ENCODE results near the gene COL25A1. TPM values are rescaled to one million over a fixed set of nuclear protein-coding genes. Genes with fewer than 3 reads are reported as not detected.

COL25A1 gene
- total RNA-seq, 1 experiment from 2014 or later = 8.8 TPM

DNA sequence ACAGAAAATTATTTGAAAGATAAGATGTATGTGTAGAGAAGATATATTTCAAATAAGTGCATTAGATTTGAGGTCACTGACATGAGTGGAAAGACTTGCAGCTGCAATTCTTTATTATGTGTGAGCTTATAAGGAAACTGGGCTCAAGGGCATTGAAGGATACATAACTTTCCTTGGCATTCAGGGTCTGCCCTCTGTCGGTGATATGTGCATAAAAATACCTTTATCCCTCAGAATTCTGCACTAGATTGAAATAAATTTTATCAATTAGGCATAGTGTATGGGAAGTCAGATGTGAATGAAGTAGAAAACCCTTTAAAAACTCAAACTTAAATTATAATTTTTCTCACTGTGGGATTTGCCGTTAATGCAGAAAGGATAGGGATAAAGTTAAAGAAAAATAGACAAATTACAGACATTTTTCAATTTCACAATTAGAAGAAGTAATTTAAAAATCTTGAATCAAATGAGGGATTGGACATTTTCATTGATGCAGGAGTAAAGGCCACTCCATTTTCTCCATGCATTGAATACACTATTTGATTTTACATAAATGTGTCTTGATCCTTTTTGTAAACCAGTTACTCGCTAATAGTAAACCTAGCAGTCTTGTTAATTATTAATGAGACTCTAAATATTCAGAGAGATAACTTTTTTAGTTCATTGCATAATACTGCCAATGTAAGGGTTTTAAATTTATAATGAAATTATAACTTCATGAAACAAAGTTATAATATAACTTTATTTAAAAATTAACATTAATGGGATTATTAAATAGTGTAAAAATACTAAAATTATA lies 518.6 kb downstream of the COL25A1 start:
- H3K36me3 ChIP-seq (ENCODE audit: insufficient read depth, low read length, poor library complexity, severe bottlenecking) = no peaks in the 10 kb centered on the region
- no peaks in the 10 kb centered on the region for H3K9me3 ChIP-seq (ENCODE audit: low read depth, low read length, poor library complexity, severe bottlenecking)
- intact Hi-C loops (cut with micrococcal nuclease; ENCODE audit: unreplicated experiment) = no loop called here
- TF ChIP-seq EZH2 (IDR thresholded peaks at IDR 0.05; ENCODE audit: borderline replicate concordance, low read depth, low read length, poor library complexity, severe bottlenecking) = no peak
- TF ChIP-seq, protein P1, sequence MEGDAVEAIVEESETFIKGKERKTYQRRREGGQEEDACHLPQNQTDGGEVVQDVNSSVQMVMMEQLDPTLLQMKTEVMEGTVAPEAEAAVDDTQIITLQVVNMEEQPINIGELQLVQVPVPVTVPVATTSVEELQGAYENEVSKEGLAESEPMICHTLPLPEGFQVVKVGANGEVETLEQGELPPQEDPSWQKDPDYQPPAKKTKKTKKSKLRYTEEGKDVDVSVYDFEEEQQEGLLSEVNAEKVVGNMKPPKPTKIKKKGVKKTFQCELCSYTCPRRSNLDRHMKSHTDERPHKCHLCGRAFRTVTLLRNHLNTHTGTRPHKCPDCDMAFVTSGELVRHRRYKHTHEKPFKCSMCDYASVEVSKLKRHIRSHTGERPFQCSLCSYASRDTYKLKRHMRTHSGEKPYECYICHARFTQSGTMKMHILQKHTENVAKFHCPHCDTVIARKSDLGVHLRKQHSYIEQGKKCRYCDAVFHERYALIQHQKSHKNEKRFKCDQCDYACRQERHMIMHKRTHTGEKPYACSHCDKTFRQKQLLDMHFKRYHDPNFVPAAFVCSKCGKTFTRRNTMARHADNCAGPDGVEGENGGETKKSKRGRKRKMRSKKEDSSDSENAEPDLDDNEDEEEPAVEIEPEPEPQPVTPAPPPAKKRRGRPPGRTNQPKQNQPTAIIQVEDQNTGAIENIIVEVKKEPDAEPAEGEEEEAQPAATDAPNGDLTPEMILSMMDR (conservative IDR thresholded peaks at IDR 0.05; ENCODE audit: low read depth, low read length) = peak; percentile 42; the same call in 1 of the 2 replicates
- no peak overlapping the region for H3K4me3 ChIP-seq (ENCODE audit: low read depth, low read length, poor library complexity, severe bottlenecking)
- POLR2A ChIA-PET (ENCODE audit: low non-redundant PET) = no interaction called here
- BruUV-seq (replicated peaks) = no TSS peak
- peak; percentile 37 for DNase-seq (ENCODE audit: low spot score)
- no peak overlapping the region for H3K27ac ChIP-seq (ENCODE audit: low read depth, low read length, poor library complexity, severe bottlenecking)
- H3K4me1 ChIP-seq (ENCODE audit: insufficient read depth, low read length, poor library complexity, severe bottlenecking) = no peaks in the 10 kb centered on the region
- CTCF ChIA-PET = no interaction called here
- no peaks in the 10 kb centered on the region for H3K27me3 ChIP-seq (replicated peaks; ENCODE audit: insufficient read depth, low read depth, low read length, poor library complexity)

DNA sequence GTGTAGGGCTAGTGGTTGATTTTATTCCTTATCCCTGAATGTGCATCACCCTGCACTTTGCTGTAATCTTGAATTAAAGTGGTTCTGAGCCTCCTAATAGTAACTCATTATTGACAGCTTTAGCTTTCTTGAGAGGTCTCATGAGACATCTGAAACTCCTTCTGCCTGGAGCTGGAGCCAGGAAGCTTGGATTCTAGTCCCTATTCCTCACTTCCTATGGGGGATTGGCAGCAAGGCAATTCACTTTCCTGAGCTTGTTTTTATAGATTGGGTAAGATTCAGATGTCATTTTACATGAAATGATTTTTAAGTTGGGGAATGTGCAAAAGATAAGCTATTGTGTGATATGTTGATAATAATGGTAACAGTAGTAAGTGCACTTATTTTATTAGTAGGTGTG lies 522.5 kb downstream of the COL25A1 start:
- CTCF ChIA-PET = no interaction called here
- POLR2A ChIA-PET (ENCODE audit: low non-redundant PET) = no interaction called here
- H3K36me3 ChIP-seq (ENCODE audit: insufficient read depth, low read length, poor library complexity, severe bottlenecking) = no peaks in the 10 kb centered on the region
- no peak overlapping the region for H3K27ac ChIP-seq (ENCODE audit: low read depth, low read length, poor library complexity, severe bottlenecking)
- no peak for TF ChIP-seq EZH2 (IDR thresholded peaks at IDR 0.05; ENCODE audit: borderline replicate concordance, low read depth, low read length, poor library complexity, severe bottlenecking)
- TF ChIP-seq, protein P1 (conservative IDR thresholded peaks at IDR 0.05; ENCODE audit: low read depth, low read length) = no peak
- no peaks in the 10 kb centered on the region for H3K4me1 ChIP-seq (ENCODE audit: insufficient read depth, low read length, poor library complexity, severe bottlenecking)
- no peak for DNase-seq (ENCODE audit: low spot score)
- BruUV-seq (replicated peaks) = no TSS peak
- H3K9me3 ChIP-seq (ENCODE audit: low read depth, low read length, poor library complexity, severe bottlenecking) = no peaks in the 10 kb centered on the region
- intact Hi-C loops (cut with micrococcal nuclease; ENCODE audit: unreplicated experiment) = no loop called here
- no peak overlapping the region for H3K4me3 ChIP-seq (ENCODE audit: low read depth, low read length, poor library complexity, severe bottlenecking)
- no peaks in the 10 kb centered on the region for H3K27me3 ChIP-seq (replicated peaks; ENCODE audit: insufficient read depth, low read depth, low read length, poor library complexity)

DNA sequence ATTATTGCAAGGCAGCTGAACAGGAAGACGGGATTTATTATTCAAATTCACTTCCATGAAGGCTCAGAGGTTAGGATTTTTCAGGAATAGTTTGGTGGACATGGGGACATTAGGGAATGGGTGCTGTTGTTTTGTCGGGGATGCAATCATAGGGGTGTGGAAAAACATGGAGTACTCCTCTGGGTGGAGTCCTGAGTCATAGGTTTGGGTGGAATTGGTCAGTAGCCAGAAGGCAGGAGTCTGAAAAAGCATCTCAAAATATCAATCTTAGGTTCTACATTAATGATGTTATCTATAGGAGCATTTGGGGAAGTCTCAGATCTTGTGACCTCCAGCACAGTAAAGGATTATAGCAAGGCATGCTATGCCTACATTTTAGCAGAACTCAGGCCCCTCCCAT lies 525.1 kb downstream of the COL25A1 start:
- ChIA-PET POLR2A (ENCODE audit: low non-redundant PET) (no interaction called here), CTCF (no interaction called here)
- Histone ChIP-seq H3K4me1 (ENCODE audit: insufficient read depth, low read length, poor library complexity, severe bottlenecking) (no peaks in the 10 kb centered on the region), H3K4me3 (ENCODE audit: low read depth, low read length, poor library complexity, severe bottlenecking) (no peak overlapping the region), H3K9me3 (ENCODE audit: low read depth, low read length, poor library complexity, severe bottlenecking) (no peaks in the 10 kb centered on the region), H3K36me3 (ENCODE audit: insufficient read depth, low read length, poor library complexity, severe bottlenecking) (no peaks in the 10 kb centered on the region), H3K27ac (ENCODE audit: low read depth, low read length, poor library complexity, severe bottlenecking) (no peak overlapping the region), H3K27me3 (replicated peaks; ENCODE audit: insufficient read depth, low read depth, low read length, poor library complexity) (no peaks in the 10 kb centered on the region)
- no peak for DNase-seq (ENCODE audit: low spot score)
- no TSS peak for BruUV-seq (replicated peaks)
- intact Hi-C loops (cut with micrococcal nuclease; ENCODE audit: unreplicated experiment) = no loop called here
- no peak for TF ChIP-seq EZH2 (IDR thresholded peaks at IDR 0.05; ENCODE audit: borderline replicate concordance, low read depth, low read length, poor library complexity, severe bottlenecking)
- TF ChIP-seq, protein P1 (conservative IDR thresholded peaks at IDR 0.05; ENCODE audit: low read depth, low read length) = no peak
